ENCODE data around the gene BRF1. TPM values are rescaled to one million over a fixed set of nuclear protein-coding genes. Genes with fewer than 3 reads are reported as not detected.
A peak's percentile ranks its signal among the peaks of the same experiment; 100 is the strongest.

Gene BRF1
- total and polyA plus RNA-seq, 3 donors from 2014 or later, result 30.3 to 112 (median 95.3) TPM

DNA sequence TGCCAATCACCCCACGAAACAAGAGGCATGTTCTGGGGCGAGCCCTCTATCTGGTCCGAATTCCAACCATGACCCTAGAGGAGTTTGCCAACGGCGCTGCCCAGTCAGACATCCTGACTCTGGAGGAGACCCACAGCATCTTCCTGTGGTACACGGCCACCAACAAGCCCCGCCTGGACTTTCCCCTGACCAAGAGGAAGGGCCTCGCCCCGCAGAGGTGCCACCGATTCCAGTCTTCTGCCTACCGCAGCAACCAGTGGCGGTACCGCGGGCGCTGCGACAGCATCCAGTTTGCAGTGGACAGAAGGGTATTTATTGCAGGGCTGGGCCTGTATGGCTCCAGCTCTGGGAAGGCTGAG, 50.8 kb downstream of the BRF1 start:
- TF ChIP-seq POLR2A (IDR thresholded peaks at IDR 0.05) (no peak), CTCF (IDR thresholded peaks at IDR 0.05) (no peak)

GRCh38 chr14:105249182-105250007, 51.4 kb downstream of the BRF1 start:
- WGBS, 2 donors, result 41 to 44% methylated on average over 6 to 59 of the region's 62 CpGs

More for the DNA sequence above, 50.8 kb downstream of the BRF1 start:
- Histone ChIP-seq H3K27ac (no peak overlapping the region), H3K9me3 (no peaks in the 10 kb centered on the region), H3K4me3 (no peak overlapping the region), H3K27me3 (no peaks in the 10 kb centered on the region), H3K4me1 (peaks cover 6% of the 10 kb centered on the region), H3K36me3 (ENCODE audit: low read depth, missing control alignments) (no peaks in the 10 kb centered on the region)
- DNase-seq, result no peak
- 85% methylated on average over 16 of the region's 16 CpGs; no CpG with 5 or more reads in 1 of the 2 donors for WGBS, 2 donors
- intact Hi-C loops (cut with DNase I; ENCODE audit: low total_unique reads), result no loop called here

DNA sequence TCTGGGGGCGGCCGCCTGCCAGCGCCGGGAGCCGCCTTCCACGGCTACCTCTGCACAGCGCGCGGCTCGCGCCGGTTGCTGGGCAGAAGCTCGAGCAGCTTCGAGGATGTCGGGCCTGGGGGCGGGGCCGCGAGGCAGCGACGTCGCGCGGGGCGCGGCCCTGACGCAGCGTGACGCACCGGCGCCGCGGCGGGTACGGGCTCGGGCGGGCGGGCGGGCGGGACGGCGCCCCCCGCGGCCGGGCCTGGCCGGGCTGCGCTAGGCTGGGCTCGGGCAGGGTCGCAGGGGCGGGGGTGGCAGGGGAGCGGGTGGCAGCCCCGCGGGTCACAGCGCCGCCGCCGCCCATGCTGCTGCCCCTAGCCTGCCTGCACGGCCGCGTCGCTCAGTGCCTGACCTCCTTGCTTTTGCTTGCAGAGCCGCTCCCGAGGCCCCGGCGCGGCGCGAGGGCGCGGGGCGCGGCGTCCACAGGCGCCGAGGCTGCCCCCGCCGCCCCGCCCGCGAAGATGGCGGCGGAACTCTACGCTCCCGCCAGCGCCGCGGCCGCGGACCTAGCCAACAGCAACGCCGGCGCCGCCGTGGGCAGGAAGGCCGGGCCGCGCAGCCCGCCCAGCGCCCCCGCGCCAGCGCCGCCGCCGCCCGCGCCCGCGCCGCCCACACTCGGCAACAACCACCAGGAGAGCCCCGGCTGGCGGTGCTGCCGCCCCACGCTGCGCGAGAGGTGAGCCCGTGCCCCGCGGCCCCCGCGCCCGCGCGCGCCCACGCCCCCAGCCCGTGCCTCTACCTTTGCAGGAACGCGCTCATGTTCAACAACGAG, 52.2 kb downstream of the BRF1 start, which contains the start of gene BTBD6:
TSS of gene BTBD6 (plus strand) at position 166 of the 814 bp plus-strand sequence. CDS start at position 345, 179 bp downstream.
- 0% methylated on average over 36 of the region's 130 CpGs; no CpG with 5 or more reads in 1 of the 2 donors for WGBS, 2 donors
- TF ChIP-seq POLR2A (IDR thresholded peaks at IDR 0.05) (no peak), CTCF (IDR thresholded peaks at IDR 0.05) (peak in 1 of 3 experiments; percentile 5)
- peak within 1 kb of the TSS; percentile 65 to 93 for H3K27ac ChIP-seq
- no peaks in the 10 kb centered on the region for H3K36me3 ChIP-seq (ENCODE audit: low read depth, missing control alignments)
- H3K27me3 ChIP-seq, result no peaks in the 10 kb centered on the region
- peak within 1 kb of the TSS; percentile 59 to 65 for H3K4me3 ChIP-seq
- intact Hi-C loops (cut with DNase I; ENCODE audit: low total_unique reads), result no loop called here
- no peaks in the 10 kb centered on the region for H3K9me3 ChIP-seq
- peak; percentile 92 for DNase-seq
- peaks cover 6% of the 10 kb centered on the region for H3K4me1 ChIP-seq

More at GRCh38 chr14:105249182-105250007, 51.4 kb downstream of the BRF1 start:
- peak; percentile 45 for DNase-seq
- intact Hi-C loops (cut with DNase I; ENCODE audit: low total_unique reads), result no loop called here
- Histone ChIP-seq H3K4me1 (peaks cover 6% of the 10 kb centered on the region), H3K36me3 (ENCODE audit: low read depth, missing control alignments) (no peaks in the 10 kb centered on the region), H3K4me3 (peak overlapping the region; percentile 59 to 65), H3K9me3 (no peaks in the 10 kb centered on the region), H3K27ac (peak overlapping the region; percentile 65 to 93), H3K27me3 (no peaks in the 10 kb centered on the region)
- TF ChIP-seq CTCF (IDR thresholded peaks at IDR 0.05) (no peak), POLR2A (IDR thresholded peaks at IDR 0.05) (no peak)

GRCh38 chr14:105247715-105248367, 53.0 kb downstream of the BRF1 start:
- peak overlapping the region; percentile 45 to 65 for H3K4me3 ChIP-seq
- WGBS, 2 donors, result 32 to 33% methylated on average over 5 to 42 of the region's 42 CpGs
- no peak for DNase-seq
- no peak for TF ChIP-seq CTCF (IDR thresholded peaks at IDR 0.05)
- no peak for TF ChIP-seq POLR2A (IDR thresholded peaks at IDR 0.05)
- H3K4me1 ChIP-seq, result peaks cover 6% of the 10 kb centered on the region
- H3K27ac ChIP-seq, result peak overlapping the region; percentile 41 to 93
- intact Hi-C loops (cut with DNase I; ENCODE audit: low total_unique reads), result no loop called here
- no peaks in the 10 kb centered on the region for H3K36me3 ChIP-seq (ENCODE audit: low read depth, missing control alignments)
- no peaks in the 10 kb centered on the region for H3K9me3 ChIP-seq
- no peaks in the 10 kb centered on the region for H3K27me3 ChIP-seq

All from testis (tissue), 3 donors.